ENCODE data around the gene TMEM53. TPM values are rescaled to one million over a fixed set of nuclear protein-coding genes. Genes with fewer than 3 reads are reported as not detected.

The TMEM53 gene
- polyA plus RNA-seq, 1 donor, result 5.9 TPM

- DNase-seq (ENCODE audit: low read depth), result no peak
Measured at GRCh38 chr1:44698138-44698537, 23.9 kb upstream of the TMEM53 start.

DNA sequence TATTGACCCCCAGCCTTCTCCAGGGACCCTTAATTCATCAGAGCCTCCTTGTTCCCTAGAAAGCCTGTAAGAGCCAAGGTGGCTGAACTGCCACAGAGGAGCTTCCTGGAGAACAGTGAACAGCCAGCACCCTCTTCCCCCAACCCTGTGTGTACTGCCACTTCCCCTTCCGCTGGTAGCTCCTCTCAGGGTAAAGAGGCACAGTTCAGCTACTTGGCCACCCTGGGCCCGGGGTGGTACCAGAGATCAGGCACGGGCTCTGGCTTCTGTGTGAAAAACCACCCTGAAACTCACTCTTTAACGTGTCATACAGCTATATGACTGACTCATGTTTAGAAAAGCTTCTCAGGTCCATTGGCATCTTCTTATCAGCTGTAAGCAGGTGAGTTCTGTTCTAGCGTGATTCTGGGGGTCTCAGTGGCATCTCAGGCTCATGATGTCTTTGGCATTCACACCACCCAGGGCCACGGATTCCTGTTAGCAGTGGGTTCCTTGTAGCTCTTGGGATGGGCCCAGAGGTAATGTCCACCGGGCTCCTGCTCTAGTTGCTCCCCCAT lies 22.6 kb upstream of the TMEM53 start:
- no peak for DNase-seq (ENCODE audit: low read depth)

DNA sequence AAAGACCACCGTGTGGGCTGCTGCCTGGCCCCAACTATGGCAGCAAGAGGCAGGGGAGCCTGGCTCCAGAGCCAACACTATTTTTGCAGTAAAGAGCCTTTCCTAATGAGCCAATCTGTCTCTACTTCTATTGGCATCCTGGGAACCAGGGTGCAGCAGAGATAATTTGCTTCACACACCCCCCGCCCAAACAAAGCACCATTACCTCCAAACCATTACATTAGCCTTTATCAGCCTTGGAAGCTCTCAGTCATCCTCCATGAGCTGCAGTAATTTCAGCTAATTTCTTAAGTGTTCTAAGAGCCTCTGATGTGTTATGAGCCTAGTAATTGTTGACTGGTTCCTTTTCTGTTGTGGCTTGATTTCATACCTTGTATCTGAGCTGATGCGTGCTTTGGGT lies 21.8 kb upstream of the TMEM53 start:
- no peak for DNase-seq (ENCODE audit: low read depth)

- no peak for DNase-seq (ENCODE audit: low read depth)
Measured at GRCh38 chr1:44695671-44696070, 21.4 kb upstream of the TMEM53 start.

DNA sequence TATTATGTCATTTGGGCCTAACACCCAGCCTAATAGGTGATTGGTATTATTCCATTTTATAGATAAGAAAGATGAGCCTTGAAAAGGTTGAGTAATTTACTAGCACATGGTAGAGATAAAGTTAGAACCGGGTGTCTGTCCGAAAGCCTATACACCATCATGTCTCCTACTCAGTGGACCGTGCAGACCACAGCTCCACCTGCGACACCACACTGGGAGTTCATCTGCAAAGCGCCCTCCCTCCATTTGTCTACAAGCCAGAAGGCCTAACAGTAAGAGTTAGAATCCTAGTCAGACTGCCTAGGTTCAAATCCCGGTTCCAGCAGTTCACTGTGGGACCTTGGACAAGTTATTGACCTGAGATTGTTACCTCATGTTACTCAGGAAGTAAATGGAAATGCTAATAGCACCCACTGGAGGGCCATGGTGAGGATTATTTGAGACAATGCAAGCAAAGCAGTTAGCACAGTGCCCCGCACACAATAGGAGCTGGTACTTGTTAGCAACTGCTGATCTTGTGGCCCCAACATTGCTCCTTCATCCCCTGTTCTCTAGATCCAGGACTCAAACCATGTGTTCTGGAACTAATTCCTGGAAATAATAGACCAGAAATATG lies 20.7 kb upstream of the TMEM53 start:
- DNase-seq (ENCODE audit: low read depth), result no peak

DNA sequence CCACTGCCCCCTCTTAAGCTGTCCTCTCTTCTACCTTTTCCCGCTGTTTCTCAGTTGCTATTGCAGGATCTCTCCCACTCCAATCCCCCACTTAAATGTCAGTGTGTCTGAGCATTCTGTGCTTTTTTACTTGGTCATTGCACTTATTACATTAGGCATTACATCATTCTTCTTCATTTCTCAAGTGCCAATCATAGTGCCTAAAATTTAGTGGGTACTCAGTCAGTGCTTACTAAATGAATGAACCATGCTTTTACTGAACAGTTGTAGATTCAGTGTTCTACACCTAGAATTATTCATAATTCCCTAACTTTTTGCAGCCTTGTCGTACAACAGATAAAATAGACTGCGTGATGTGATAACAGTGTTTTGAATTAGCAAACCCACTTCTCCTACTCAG lies 19.6 kb upstream of the TMEM53 start:
- DNase-seq (ENCODE audit: low read depth), result no peak

GRCh38 chr1:44693159-44693558 lies 18.9 kb upstream of the TMEM53 start:
- no peak for DNase-seq (ENCODE audit: low read depth)

DNA sequence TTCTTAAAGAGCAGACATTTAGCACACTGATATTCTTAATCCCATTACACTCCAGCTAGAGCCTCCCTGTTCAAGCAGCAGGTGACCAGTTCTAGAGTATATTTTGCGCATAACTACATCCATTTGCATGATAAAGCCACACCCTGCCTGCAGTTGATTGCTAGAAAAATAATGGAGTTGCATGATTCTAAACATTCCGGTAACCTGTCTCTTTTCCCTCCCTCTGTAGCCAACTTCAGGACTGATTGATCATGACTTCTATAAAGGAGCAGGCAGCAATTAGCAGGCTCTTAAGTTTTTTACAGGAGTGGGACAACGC lies 15.1 kb upstream of the TMEM53 start:
- no peak for DNase-seq (ENCODE audit: low read depth)

GRCh38 chr1:44688760-44689446 lies 14.6 kb upstream of the TMEM53 start:
- no peak for DNase-seq (ENCODE audit: low read depth)

DNA sequence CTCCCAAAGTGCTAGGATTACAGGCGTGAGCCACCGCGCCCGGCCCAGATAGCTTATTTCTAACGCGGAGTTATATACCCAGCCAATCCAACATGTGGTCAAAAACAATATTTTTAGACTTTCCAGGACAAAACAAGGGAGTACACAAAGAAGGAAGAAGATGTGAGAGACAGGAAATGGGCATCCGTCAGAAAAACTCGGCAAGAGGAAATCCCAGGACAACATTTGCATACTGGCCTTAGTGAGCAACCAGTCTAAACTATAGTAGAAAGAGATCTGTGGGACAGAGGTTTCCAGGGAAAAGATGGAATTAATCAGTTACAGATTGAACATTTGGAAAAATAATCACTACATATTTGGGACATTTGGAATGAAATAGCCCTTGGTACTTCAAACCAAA lies 11.6 kb upstream of the TMEM53 start:
- DNase-seq (ENCODE audit: low read depth), result no peak

GRCh38 chr1:44685218-44685617 lies 10.9 kb upstream of the TMEM53 start:
- no peak for DNase-seq (ENCODE audit: low read depth)

DNA sequence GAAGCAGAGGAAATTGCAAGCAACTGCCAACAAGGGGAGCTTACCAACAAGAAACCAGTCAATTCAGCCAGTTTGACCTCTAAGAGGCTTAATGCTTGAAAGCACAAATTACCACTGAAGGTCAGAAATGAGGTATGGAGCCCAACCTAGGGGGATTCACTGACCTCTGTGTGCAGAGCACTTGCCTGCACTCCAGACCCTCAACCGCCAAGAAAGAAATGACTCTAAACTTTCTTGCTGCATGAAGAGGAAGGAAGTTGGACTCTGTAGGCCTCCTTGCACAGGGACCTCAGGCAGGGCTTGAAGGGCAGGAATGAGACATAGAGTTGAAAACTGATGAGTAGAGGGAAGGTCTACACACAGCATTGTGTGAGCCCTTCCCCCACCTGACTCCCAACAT lies 10.2 kb upstream of the TMEM53 start:
- no peak for DNase-seq (ENCODE audit: low read depth)

GRCh38 chr1:44682883-44683265 lies 8.6 kb upstream of the TMEM53 start:
- DNase-seq (ENCODE audit: low read depth), result no peak

GRCh38 chr1:44681905-44682882 lies 7.9 kb upstream of the TMEM53 start:
- no peak for DNase-seq (ENCODE audit: low read depth)

DNA sequence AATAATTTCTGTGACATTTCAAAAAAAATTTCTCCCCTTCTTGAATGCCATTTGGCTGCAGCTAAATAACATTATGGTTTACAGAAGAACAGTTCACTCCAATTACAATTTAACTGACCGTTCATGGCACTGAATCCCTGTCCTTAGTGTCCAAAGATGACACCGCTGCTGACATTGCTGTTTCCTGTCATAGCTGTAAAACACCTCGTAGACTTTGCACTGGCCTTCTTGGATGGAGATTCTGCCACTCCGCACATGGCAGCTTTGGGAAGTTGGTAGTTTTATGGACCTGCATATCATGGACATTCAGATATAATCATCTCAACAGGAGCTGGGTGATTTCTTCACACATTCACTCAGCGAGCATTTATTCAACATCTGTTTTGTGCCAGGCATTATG lies 5.2 kb upstream of the TMEM53 start:
- no peak for DNase-seq (ENCODE audit: low read depth)

DNA sequence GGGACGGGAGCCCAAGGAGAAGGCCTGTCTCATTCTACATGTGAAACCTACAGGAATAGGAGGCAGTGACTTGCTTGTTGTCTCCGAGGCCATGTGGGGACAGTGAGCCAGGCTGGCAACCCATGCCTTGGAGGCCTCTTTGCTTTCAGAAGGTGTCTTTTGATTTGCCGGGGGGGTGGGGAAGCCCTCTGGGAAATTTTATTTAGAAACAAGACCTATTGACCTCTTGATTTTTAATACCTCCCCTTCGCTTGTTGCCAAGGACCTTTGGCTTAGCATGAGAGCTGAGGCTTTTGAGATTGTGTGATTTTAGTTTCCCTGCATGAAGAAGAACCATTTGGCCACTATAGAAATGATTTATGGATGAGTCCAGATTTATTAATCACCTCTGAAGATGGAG lies 4.3 kb upstream of the TMEM53 start:
- no peak for DNase-seq (ENCODE audit: low read depth)

GRCh38 chr1:44678120-44678519 lies 3.8 kb upstream of the TMEM53 start:
- DNase-seq (ENCODE audit: low read depth), result no peak

GRCh38 chr1:44677201-44677766 lies 3.0 kb upstream of the TMEM53 start:
- DNase-seq (ENCODE audit: low read depth), result no peak

DNA sequence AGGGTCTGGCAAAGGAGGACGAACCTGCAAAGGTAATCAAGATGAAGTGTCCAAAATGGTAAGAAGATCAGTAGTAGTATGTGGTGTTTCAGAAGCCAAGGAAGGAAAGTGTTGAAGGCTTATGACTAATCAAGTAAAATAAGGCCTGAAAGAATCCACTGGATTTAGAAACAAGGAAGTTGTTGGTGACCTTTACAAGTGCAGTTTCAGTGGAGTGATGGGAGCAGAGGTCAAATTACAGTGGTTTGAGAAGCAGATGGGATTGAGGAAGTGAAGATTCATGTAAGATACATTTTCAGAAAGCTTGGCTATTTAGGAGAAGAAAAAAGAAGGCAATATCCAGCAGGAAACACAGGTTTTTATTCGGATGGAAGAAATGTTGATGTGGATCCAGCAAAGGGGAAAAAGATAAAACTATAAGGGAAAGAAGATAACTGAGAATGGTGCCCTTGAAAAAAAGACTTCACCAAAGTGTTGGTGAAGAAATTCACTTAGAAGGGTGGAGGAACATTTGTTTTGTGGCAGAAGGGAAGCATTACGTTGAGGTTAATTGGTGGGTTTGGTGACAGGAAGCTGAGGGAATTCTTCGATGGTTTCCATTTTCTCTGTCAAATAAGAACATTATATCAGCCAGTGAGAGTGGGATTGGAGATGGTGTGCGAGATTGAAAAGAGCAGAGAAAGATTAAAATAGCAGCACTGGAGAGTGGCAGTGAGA lies 2.4 kb upstream of the TMEM53 start:
- DNase-seq (ENCODE audit: low read depth), result no peak

GRCh38 chr1:44675186-44675585 lies 905 bp upstream of the TMEM53 start:
- DNase-seq (ENCODE audit: low read depth), result no peak

GRCh38 chr1:44673675-44674112 lies 587 bp downstream of the TMEM53 start:
- DNase-seq (ENCODE audit: low read depth), result no peak

All from forelimb muscle (tissue), 1 donor.